HG02623 (cell line): ENCODE measurements around the gene SMAD3.
"Not testable (repeated sequence)": the region's sequence is repeated elsewhere in the genome, so short reads cannot be mapped to it uniquely, and the experiment has no call there.

Experiments
- ATAC-seq: cut with Tn5 transposase; IDR thresholded peaks from one replicate; pipeline ENCODE4 v1.9.1; 2021; ENCODE audit warnings: moderate library complexity; ENCODE audit not compliant: unreplicated experiment

SMAD3 gene

DNA sequence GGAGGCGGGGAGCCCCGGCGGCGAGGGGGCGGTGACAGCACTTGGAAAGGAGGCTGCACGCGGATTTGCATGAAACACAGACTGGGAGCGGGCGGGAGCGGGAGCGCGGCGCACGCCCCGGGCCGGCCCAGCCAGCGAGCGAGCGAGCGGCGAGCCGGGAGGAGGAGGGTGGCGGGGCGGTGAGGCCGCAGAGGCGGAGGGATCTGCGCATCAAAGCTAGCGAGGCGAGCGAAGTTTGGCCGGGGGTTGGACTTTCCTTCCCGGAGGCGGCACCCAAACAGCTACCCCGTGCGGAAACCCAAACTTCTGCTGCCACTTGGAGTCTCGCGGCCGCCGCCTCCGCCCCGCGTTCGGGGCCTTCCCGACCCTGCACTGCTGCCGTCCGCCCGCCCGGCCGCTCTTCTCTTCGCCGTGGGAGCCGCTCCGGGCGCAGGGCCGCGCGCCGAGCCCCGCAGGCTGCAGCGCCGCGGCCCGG lies at the start of gene SMAD3:
TSS of gene SMAD3 (plus strand) at position 72 of the 475 bp plus-strand sequence. CDS start 553 bp downstream, outside the sequence.
- ATAC-seq: no peak

DNA sequence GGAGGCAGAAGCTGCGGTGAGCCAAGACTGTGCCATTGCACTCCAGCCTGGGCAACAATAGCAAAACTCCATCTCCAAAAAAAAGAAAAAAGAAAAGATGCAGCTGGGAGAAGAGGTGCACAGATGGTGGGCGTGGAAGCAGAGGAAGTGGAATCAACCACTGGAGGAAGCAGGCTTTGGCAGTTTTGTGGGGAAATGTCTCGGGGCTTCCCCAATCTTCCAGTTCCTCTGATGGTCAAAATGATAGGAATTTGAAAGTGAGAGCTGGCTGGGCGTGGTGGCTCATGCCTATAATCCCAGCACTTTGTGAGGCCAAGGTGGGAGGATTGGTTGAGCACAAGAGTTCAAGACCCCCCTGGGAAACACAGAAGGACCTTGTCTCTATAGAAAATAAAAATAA lies 48.1 kb upstream of the SMAD3 start:
- ATAC-seq: no peak

- ATAC-seq: no peak
Observed at GRCh38 chr15:67018026-67018425, 47.4 kb upstream of the SMAD3 start.

DNA sequence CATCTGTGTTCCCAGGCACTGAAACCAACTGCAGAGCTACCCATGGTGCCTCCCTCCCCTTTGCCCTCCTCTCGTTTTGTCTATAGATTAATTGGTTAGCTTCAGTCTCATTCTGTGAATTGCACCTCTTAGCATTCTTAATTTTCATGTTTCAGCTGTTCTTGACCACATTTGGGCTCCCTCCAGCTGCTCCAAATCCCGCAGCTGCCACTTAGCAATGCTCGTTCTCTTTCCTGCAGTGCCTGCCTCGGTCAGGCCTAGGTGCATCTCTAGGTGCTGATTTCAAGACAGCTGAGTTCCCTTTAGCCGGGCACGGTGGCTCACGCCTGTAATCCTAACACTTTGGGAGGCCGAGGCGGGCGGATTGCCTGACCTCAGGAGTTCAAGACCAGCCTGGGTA lies 47.0 kb upstream of the SMAD3 start:
- no peak for ATAC-seq

- no peak for ATAC-seq
Observed at GRCh38 chr15:67019069-67019468, 46.3 kb upstream of the SMAD3 start.

GRCh38 chr15:67019884-67020520 lies 45.4 kb upstream of the SMAD3 start:
- ATAC-seq: no peak

DNA sequence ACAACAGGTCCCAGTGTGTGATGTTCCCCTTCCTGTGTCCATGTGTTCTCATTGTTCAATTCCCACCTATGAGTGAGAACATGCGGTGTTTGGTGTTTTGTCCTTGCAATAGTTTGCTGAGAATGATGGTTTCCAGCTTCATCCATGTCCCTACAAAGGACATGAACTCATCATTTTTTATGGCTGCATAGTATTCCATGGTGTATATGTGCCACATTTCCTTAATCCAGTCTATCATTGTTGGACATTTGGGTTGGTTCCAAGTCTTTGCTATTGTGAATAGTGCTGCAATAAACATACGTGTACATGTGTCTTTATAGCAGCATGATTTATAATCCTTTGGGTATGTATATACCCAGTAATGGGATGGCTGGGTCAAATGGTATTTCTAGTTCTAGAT lies 44.7 kb upstream of the SMAD3 start:
- not testable (repeated sequence) for ATAC-seq

DNA sequence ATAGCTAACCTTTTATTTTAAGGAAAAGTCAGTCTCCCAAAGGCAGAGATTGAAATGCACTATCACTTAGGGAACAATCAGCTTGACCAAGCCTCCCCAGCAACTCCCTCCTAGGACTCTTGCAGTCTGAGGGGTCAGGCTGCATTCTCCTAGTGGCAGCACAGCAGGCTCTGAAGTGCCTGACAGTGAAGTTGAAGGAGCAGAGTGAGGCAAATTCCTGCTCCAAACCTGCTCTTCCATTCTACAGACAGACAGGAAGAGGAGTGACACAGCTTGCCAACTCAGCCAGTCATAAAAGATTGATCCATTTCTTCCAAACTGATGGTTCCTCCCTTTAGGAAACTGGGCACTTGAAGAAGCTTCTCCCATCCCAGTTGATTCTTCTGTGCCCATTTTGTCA lies 43.9 kb upstream of the SMAD3 start:
- ATAC-seq: no peak

DNA sequence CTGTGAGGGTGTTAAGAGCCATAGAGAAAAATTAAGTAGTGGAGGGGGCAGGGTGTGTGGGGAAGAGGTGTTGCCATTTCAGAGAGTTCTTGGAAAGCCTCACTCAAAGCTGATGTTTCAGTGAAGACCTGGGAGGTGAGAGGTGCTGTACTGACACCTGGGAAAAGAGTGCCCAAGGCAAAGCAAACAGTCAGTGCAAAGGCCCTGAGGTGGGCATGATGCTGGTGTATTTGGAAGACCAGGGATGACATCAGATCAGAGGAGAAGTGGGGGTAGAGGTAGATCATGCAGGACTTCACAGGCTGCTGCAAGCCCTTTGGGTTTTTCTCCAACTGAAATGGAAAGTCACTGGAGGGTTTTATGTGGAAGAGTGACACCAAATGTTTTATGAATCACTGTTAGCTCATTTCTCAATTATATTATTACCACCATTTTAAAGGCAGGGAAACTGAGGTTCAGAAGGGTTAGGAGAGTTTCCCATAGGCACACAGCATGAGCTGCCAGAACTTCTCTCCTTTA lies 42.8 kb upstream of the SMAD3 start:
- ATAC-seq: no peak

- ATAC-seq: no peak
Observed at GRCh38 chr15:67023517-67024313, 41.7 kb upstream of the SMAD3 start.

GRCh38 chr15:67024314-67024997 lies 40.9 kb upstream of the SMAD3 start:
- ATAC-seq: no peak

- ATAC-seq: no peak
Observed at GRCh38 chr15:67024998-67025368, 40.4 kb upstream of the SMAD3 start.

DNA sequence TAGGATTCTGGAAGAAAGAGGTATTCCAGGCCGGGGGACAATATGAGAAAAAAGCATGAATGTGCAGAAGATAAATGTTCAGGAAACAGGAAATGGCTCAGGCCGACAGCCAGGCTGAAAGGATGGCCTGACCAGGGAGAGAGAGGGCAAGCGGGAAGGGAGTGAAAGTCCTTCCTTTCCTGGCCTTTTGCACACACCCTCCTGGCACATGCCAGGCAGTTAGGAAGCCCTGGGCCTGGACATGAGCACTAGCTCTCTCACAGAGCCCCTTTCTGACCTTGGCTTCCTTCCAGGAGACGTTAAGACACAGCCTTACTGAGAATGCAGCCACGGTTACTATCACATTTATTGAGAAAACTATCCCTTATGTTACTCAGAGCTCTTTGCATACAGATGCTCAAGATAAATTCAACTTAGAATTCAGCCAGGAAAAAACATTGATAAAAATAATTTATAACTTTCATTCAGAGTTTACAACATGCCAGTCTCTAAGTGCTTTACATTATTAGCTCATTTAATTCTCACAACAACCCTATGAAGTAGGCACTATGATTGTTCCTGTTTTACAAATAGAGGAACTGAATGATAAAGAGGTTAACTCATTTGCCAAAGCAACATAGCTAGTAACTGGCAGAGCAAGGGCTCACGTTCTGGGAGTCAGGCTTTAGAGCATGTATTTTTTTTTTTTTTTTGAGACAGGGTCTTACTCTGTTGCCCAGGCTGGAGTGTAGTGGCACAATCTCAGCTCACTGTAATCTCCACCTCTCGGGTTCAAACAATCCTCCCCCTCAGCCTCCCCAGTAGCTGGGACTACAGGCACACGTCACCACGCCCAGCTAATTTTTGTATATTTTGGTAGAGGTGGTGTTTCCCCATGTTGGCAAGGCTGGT lies 39.4 kb upstream of the SMAD3 start:
- ATAC-seq: no peak

- no peak for ATAC-seq
Observed at GRCh38 chr15:67026610-67026967, 38.8 kb upstream of the SMAD3 start.

DNA sequence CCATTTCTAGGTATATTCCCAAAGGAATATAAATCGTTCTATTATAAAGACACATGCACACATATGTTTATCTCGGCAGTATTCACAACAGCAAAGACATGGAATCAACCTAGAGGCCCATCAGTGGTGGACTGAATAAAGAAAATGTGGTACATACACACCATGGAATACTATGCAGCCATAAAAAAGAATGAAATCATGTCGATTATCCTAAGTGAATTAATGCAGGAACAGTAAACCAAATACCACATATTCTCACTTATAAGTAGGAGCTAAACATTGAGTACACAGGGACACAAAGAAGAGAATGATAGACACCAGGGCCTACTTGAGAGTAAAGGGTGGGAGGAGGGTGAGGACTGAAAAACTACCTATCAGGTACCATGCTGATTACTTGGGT lies 37.0 kb upstream of the SMAD3 start:
- not testable (repeated sequence) for ATAC-seq

- no peak for ATAC-seq
Observed at GRCh38 chr15:67030036-67030762, 35.2 kb upstream of the SMAD3 start.

DNA sequence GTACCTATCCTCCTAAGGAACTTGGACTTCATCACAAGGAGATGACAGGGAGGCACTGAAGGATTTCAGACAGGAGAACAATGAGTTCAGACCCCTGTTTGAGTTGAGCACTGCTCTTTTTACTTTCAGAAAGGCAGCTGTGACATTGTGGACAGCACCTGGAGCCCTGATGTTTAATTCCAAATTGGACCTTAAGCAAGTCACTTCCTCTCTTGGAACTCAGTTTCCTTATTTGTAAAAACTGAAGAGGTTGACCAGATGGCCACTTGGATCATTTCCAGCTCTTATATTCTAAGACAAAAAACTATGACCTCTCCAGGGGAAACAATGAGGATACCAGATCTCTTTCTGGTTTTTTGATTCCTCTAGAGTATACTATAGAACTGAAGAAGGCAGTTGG lies 34.1 kb upstream of the SMAD3 start:
- no peak for ATAC-seq

DNA sequence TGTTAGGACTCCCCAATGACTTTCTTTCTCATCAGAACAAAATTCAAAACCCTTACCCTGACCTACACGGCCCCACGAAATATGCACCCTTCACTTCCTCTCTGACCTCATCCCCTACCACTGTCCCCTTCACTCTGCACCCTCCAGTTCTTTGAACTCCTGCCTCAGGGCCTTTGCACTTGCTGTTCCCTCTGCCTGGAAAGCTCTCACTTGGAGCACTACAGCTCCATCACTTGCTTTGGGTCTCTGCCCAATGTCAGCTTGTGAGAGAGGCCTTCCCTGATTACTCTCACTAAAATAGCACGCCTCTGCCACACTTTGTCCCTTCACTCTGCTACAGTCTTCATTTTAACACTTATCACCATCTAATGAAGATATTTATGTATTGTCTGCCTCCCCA lies 32.8 kb upstream of the SMAD3 start:
- no peak for ATAC-seq

GRCh38 chr15:67033012-67033411 lies 32.4 kb upstream of the SMAD3 start:
- no peak for ATAC-seq

DNA sequence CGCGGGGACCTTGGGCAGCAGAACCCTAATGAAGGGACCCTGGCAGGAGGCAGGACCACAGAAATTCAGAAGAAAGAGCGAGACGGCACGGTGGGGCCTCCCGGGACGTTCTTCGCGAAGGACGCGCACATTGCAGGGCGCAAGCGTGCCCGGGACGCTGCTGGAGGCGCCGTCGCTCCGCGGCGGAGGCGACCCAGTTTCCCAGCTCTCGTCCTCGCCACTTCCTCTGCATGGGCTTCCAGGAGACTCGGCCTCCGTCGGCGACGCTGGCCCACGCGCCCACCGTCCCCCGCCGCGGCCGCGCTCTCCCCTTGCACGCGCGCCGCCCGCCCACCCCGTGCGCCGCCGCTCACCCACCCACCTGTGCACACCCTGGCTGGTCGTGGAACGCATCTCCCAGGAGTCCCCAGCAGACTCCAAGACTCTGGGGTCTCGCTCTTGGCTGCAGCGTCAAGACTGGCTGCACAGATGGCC lies 31.8 kb upstream of the SMAD3 start:
- ATAC-seq: no peak
